K562 (cell line): ENCODE data around the gene WDR83. TPM values are rescaled to one million over a fixed set of nuclear protein-coding genes. Genes with fewer than 3 reads are reported as not detected.
A peak's percentile ranks its signal among the peaks of the same experiment; 100 is the strongest.

Experiments
- ARID3A ChIP-seq: IDR thresholded peaks from 2 replicates; pipeline ENCODE4 v1.6.1; 2012; ENCODE audit warnings: low read depth, low read length, improper control_type of control experiment, borderline replicate concordance
- ATF2 ChIP-seq: sonication (generic); formaldehyde crosslinking; IDR thresholded peaks from 2 replicates; pipeline ENCODE4 v1.8.1; 2022; ENCODE audit warnings: missing genetic modification reagents
- CBX5 ChIP-seq: IDR thresholded peaks from 2 replicates; pipeline ENCODE4 v1.6.1; 2014; ENCODE audit warnings: low read depth, borderline replicate concordance
- DIDO1 ChIP-seq: fragments of 450-650 bp; IDR thresholded peaks from 2 replicates; pipeline ENCODE4 v1.6.1; 2016; ENCODE audit warnings: low read depth, missing biosample characterization, missing genetic modification characterization
- ERF ChIP-seq: fragments of 450-650 bp; formaldehyde crosslinking; IDR thresholded peaks from 2 replicates; pipeline ENCODE4 v1.4.0; 2020; ENCODE audit warnings: mild to moderate bottlenecking, mixed read lengths
- GABPA ChIP-seq: fragments of 200-800 bp; sonication (Bioruptor generic); conservative IDR thresholded peaks from 2 replicates; pipeline ENCODE4 v1.6.1; 2016; ENCODE audit warnings: low read depth, missing genetic modification characterization, missing compliant biosample characterization
- HNRNPK ChIP-seq: fragments of 200-400 bp; formaldehyde crosslinking; IDR thresholded peaks from one replicate; pipeline ENCODE4 v1.6.1; 2018; ENCODE audit warnings: mild to moderate bottlenecking, low read depth, low read length; ENCODE audit not compliant: poor library complexity, severe bottlenecking
- IRF1 ChIP-seq: sonication (generic); formaldehyde crosslinking; IDR thresholded peaks from 2 replicates; pipeline ENCODE4 v1.8.0; 2022; ENCODE audit warnings: missing genetic modification reagents, mild to moderate bottlenecking, borderline replicate concordance
- KLF6 ChIP-seq: fragments of 250-450 bp; sonication (Bioruptor Pico); IDR thresholded peaks from 2 replicates; pipeline ENCODE4 v1.4.0; 2020; ENCODE audit warnings: mild to moderate bottlenecking, moderate library complexity, borderline replicate concordance
- MITF ChIP-seq: IDR thresholded peaks from 2 replicates; pipeline ENCODE4 v1.6.1; 2014; ENCODE audit warnings: antibody characterized with exemption
- OTX1 ChIP-seq: fragments of 450-650 bp; formaldehyde crosslinking; IDR thresholded peaks from 2 replicates; pipeline ENCODE4 v1.4.0; 2022; ENCODE audit warnings: mild to moderate bottlenecking
- PHB ChIP-seq: fragments of 250-450 bp; sonication (Bioruptor Pico); IDR thresholded peaks from 2 replicates; pipeline ENCODE4 v1.5.0; 2021
- RBM22 ChIP-seq: fragments of 200-400 bp; formaldehyde crosslinking; IDR thresholded peaks from 2 replicates; pipeline ENCODE4 v1.6.1; 2018; ENCODE audit warnings: low read length, low read depth; ENCODE audit not compliant: poor library complexity, severe bottlenecking
- RUNX1 ChIP-seq: sonication (generic); IDR thresholded peaks from 2 replicates; pipeline ENCODE4 v1.6.1; 2016; ENCODE audit warnings: antibody characterized with exemption, low read depth
- SRSF3 ChIP-seq: fragments of 200-400 bp; formaldehyde crosslinking; IDR thresholded peaks from 2 replicates; pipeline ENCODE4 v1.6.1; 2016; ENCODE audit warnings: mild to moderate bottlenecking, low read length, moderate library complexity; ENCODE audit not compliant: insufficient read depth
- TAF9B ChIP-seq: fragments of 450-650 bp; IDR thresholded peaks from 2 replicates; pipeline ENCODE4 v1.6.1; 2018; ENCODE audit warnings: mild to moderate bottlenecking; ENCODE audit not compliant: partially characterized antibody
- THAP12 ChIP-seq: fragments of 250-450 bp; sonication (Bioruptor Pico); IDR thresholded peaks from 2 replicates; pipeline ENCODE4 v1.9.0; 2021; ENCODE audit warnings: mild to moderate bottlenecking, inconsistent platforms
- ZBTB7A ChIP-seq: IDR thresholded peaks from 2 replicates; pipeline ENCODE4 v1.6.1; 2011; ENCODE audit warnings: low read depth, mild to moderate bottlenecking, low read length, moderate library complexity, borderline replicate concordance; ENCODE audit not compliant: control insufficient read depth
- ZKSCAN3 ChIP-seq: fragments of 250-450 bp; sonication (Bioruptor Pico); IDR thresholded peaks from 2 replicates; pipeline ENCODE4 v1.4.0; 2020
- ZNF384 ChIP-seq: IDR thresholded peaks from 2 replicates; pipeline ENCODE4 v1.6.1; 2012; ENCODE audit warnings: low read depth, low read length, improper control_type of control experiment
- ZNF445 ChIP-seq: fragments of 250-450 bp; sonication (Bioruptor Pico); IDR thresholded peaks from 2 replicates; pipeline ENCODE4 v1.4.0; 2020; ENCODE audit warnings: low read depth, mild to moderate bottlenecking, moderate library complexity
- polyA plus RNA-seq, 8 experiments: library from polyadenylated mRNA; depleted of rRNA in 4 of 8; stranded (reverse) in 5 of 8; unstranded in 3 of 8; fragments of >200 nt; fragmentation: Nextera tagmentation in 2 of 8; fragmentation: Illumina TruSeq in 1 of 8; extraction: Ambion mirVana in 2 of 8; extraction: Trizol in 1 of 8; gene quantifications; 2 replicates each; pipeline versions ENCODE4 v1.2.1 to v1.2.3, GENCODE V29; 2011 to 2014; ENCODE audit warnings: inconsistent platforms in 1 of 8, missing spikeins in 1 of 8
- total RNA-seq, 7 experiments: library from RNA; depleted of rRNA in 6 of 7; stranded (reverse); fragments of >200 nt in 6 of 7; fragmentation: Illumina TruSeq in 2 of 7; extraction: Trizol in 2 of 7; gene quantifications; 2 replicates each; pipeline versions ENCODE4 v1.2.1 to v1.2.3, GENCODE V29; 2011 to 2021; ENCODE audit warnings: low replicate concordance in 1 of 7

WDR83 gene
- total and polyA plus RNA-seq, 9 of the 15 experiments (the other 6 are each of a cell fraction or from before 2014, with no cell fraction given), result 0.52 to 21.3 (median 4.2) TPM

- TF ChIP-seq HNRNPK (no peak), DIDO1 (tag) (no peak; the same call in none of the 2 replicates), ZNF384 (no peak; the same call in 1 of the 2 replicates), CBX5 (no peak), SRSF3 (no peak), PHB (no peak), ZBTB7A (peak; percentile 95), RBM22 (no peak), RUNX1 (no peak), GABPA (tag) (no peak), OTX1 (no peak), ZKSCAN3 (no peak), ZNF445 (CRISPR knock-in tag) (no peak), ARID3A (no peak), IRF1 (no peak), MITF (no peak), TAF9B (no peak), ATF2 (CRISPR knock-in tag) (no peak), ERF (no peak), KLF6 (CRISPR knock-in tag) (no peak), THAP12 (no peak)
Observed at GRCh38 chr19:12723641-12724426, 57.2 kb downstream of the WDR83 start, which contains the start of gene TNPO2 (continued).
